Endothelial cell of umbilical vein (primary cell): Measurements from ENCODE around the gene PLA2G5. TPM values are rescaled to one million over a fixed set of nuclear protein-coding genes. Genes with fewer than 3 reads are reported as not detected.

Experiments
- BruUV-seq: library from RNA; stranded (reverse); fragments of 400-500 nt; replicated peaks from 2 replicates; lab custom pipeline; 2021; lab: Mats Ljungman, UMichigan
- CTCF ChIA-PET: fragments of 300-600, 350-600 bp; sonication (Branson Sonifier 250); formaldehyde crosslinking; loops from one replicate; lab custom pipeline; 2021; ENCODE audit warnings: antibody characterized with exemption, inconsistent platforms; lab: Charles Lee
- POLR2A ChIA-PET: fragments of 300-600, 350-600 bp; sonication (Branson Sonifier 250); formaldehyde crosslinking; loops from one replicate; lab custom pipeline; 2021; ENCODE audit warnings: antibody characterized with exemption, inconsistent platforms; lab: Charles Lee
- DNase-seq: peaks from one replicate; pipeline ENCODE4 v3.0.0-alpha.2; 2011; ENCODE audit warnings: low read depth, low spot score
- FAIRE-seq: peaks from 2 replicates; lab custom pipeline; 2011; peaks lifted over from hg19 to GRCh38; lab: Jason Lieb, UNC
- H2AFZ ChIP-seq: 2 replicates; pipeline ENCODE4 v1.6.0; 2012; ENCODE audit warnings: low read depth, low read length, control low read depth, inconsistent platforms
- H3K27ac ChIP-seq: 2 replicates; pipeline ENCODE4 v1.5.1; 2011; ENCODE audit warnings: low read depth, mild to moderate bottlenecking, control low read depth, low read length, moderate library complexity; ENCODE audit not compliant: insufficient read depth
- H3K27me3 ChIP-seq, 2 experiments: 2 replicates each; pipeline versions ENCODE4 v1.6.0 to v1.6.1; 2011; ENCODE audit warnings: low read length in 2 of 2, mixed read lengths in 1 of 2; ENCODE audit not compliant: control insufficient read depth in 2 of 2, insufficient read depth in 2 of 2
- H3K36me3 ChIP-seq, 2 experiments: 2 replicates in 1 of 2; 3 replicates in 1 of 2; pipeline ENCODE4 v1.5.1; 2011; ENCODE audit warnings: low read length in 2 of 2, mild to moderate bottlenecking in 1 of 2, moderate library complexity in 1 of 2; ENCODE audit not compliant: control insufficient read depth in 2 of 2, insufficient read depth in 2 of 2; ENCODE audit errors: extremely low read depth in 1 of 2
- H3K4me1 ChIP-seq: 3 replicates; pipeline ENCODE4 v1.5.1; 2011; ENCODE audit warnings: mild to moderate bottlenecking, low read length; ENCODE audit not compliant: control insufficient read depth, insufficient read depth; ENCODE audit errors: extremely low read depth
- H3K4me2 ChIP-seq: 2 replicates; pipeline ENCODE4 v1.6.1; 2011; ENCODE audit warnings: low read length, control low read depth, mixed read lengths; ENCODE audit not compliant: insufficient read depth
- H3K4me3 ChIP-seq, 3 experiments: fragments of 200-600 bp in 1 of 3; sonication (generic), shearing (Covaris generic) in 1 of 3; replicated peaks in 1 of 3; 2 replicates each; pipeline ENCODE4 v1.5.1; 2011 to 2016; ENCODE audit warnings: control low read depth in 3 of 3, low read length in 3 of 3, mild to moderate bottlenecking in 2 of 3, inconsistent platforms in 1 of 3, low read depth in 1 of 3, moderate library complexity in 1 of 3; ENCODE audit not compliant: insufficient read depth in 1 of 3
- H3K79me2 ChIP-seq: 2 replicates; pipeline ENCODE4 v1.6.0; 2012; ENCODE audit warnings: low read length, inconsistent platforms; ENCODE audit not compliant: control insufficient read depth, insufficient read depth
- H3K9ac ChIP-seq: replicated peaks from 2 replicates; pipeline ENCODE3; 2011; ENCODE audit warnings: low read length, control low read depth; ENCODE audit not compliant: insufficient read depth; ENCODE audit errors: extremely low read depth
- H3K9me1 ChIP-seq: replicated peaks from 3 replicates; pipeline ENCODE4 v1.6.0; 2011; ENCODE audit warnings: mild to moderate bottlenecking, low read length; ENCODE audit not compliant: control insufficient read depth, insufficient read depth; ENCODE audit errors: extremely low read depth
- H3K9me3 ChIP-seq: replicated peaks from 2 replicates; pipeline ENCODE4 v1.5.1; 2012; ENCODE audit warnings: low read length, inconsistent platforms; ENCODE audit not compliant: control insufficient read depth, insufficient read depth
- H4K20me1 ChIP-seq: replicated peaks from 2 replicates; pipeline ENCODE3; 2011; ENCODE audit warnings: mild to moderate bottlenecking, low read length; ENCODE audit not compliant: control insufficient read depth, insufficient read depth; ENCODE audit errors: extremely low read depth
- EZH2 ChIP-seq: IDR thresholded peaks from 2 replicates; pipeline ENCODE4 v1.6.1; 2012; ENCODE audit warnings: borderline replicate concordance, low read depth, mild to moderate bottlenecking, moderate library complexity, low read length, inconsistent platforms; ENCODE audit not compliant: severe bottlenecking
- FOS ChIP-seq: IDR thresholded peaks from 2 replicates; pipeline ENCODE4 v1.6.1; 2011; ENCODE audit warnings: mild to moderate bottlenecking, low read length, moderate library complexity, borderline replicate concordance; ENCODE audit not compliant: insufficient read depth
- GATA2 ChIP-seq: IDR thresholded peaks from 2 replicates; pipeline ENCODE4 v1.7.0; 2011; ENCODE audit warnings: low read depth, mild to moderate bottlenecking, moderate library complexity, mixed read lengths, low read length; ENCODE audit not compliant: insufficient read length, insufficient read depth
- JUN ChIP-seq: IDR thresholded peaks from 2 replicates; pipeline ENCODE4 v1.6.1; 2011; ENCODE audit warnings: borderline replicate concordance, low read depth; ENCODE audit not compliant: insufficient read length, insufficient read depth
- MYC ChIP-seq: IDR thresholded peaks from one replicate; pipeline ENCODE4 v1.6.1; 2011; ENCODE audit warnings: mild to moderate bottlenecking, low read depth, low read length
- POLR2A ChIP-seq: IDR thresholded peaks from 2 replicates; pipeline ENCODE4 v1.6.1; 2012; ENCODE audit warnings: low read depth, mild to moderate bottlenecking, control low read depth, low read length
- POLR2AphosphoS5 ChIP-seq: IDR thresholded peaks from 2 replicates; pipeline ENCODE4 v1.6.1; 2012; ENCODE audit warnings: low read depth, mild to moderate bottlenecking, control low read depth, low read length, moderate library complexity; ENCODE audit not compliant: insufficient read depth
- dilution Hi-C: fragments of 300-500 bp; cut with MboI; formaldehyde crosslinking; loops from one replicate; pipeline ENCODE4 v1.15.0; 2019; ENCODE audit warnings: low sequenced_read_pairs; ENCODE audit not compliant: extremely low pct_ligation_motif_present
- intact Hi-C: fragments of 100-400 bp; cut with micrococcal nuclease; formaldehyde crosslinking; loops from one replicate; pipeline ENCODE4 v1.10.0; 2022
- polyA plus RNA-seq, 4 experiments: library from polyadenylated mRNA; depleted of rRNA in 3 of 4; stranded (reverse) in 3 of 4; unstranded in 1 of 4; fragments of >200 nt; gene quantifications; 2 replicates each; pipeline versions ENCODE4 v1.2.1 to v1.2.3, GENCODE V29; 2011 to 2012; ENCODE audit warnings: missing spikeins in 1 of 4
- total RNA-seq: library from RNA; stranded (reverse); gene quantifications from 2 replicates; pipeline ENCODE4 v1.2.3, GENCODE V29; 2021
- TF ChIP-seq, protein P1 (sequence below): IDR thresholded peaks from 2 replicates; pipeline ENCODE4 v1.6.1; 2011; ENCODE audit not compliant: insufficient read depth, insufficient read length
- TF ChIP-seq, protein P2 (sequence below), 2 donors: IDR thresholded peaks; 1 replicate in 1 of 2; 2 replicates in 1 of 2; pipeline ENCODE4 v1.5.1; 2011; ENCODE audit warnings: low read length in 2 of 2, mild to moderate bottlenecking in 2 of 2, moderate library complexity in 2 of 2, control low read depth in 1 of 2, inconsistent platforms in 1 of 2, low read depth in 1 of 2; ENCODE audit not compliant: insufficient read depth in 1 of 2; ENCODE audit errors: extremely low read depth in 1 of 2

Gene PLA2G5
- total and polyA plus RNA-seq, 2 donors (not counting 3 experiments of a cell fraction or from before 2014, with no cell fraction given) = 0.06 TPM; not detected in 1

DNA sequence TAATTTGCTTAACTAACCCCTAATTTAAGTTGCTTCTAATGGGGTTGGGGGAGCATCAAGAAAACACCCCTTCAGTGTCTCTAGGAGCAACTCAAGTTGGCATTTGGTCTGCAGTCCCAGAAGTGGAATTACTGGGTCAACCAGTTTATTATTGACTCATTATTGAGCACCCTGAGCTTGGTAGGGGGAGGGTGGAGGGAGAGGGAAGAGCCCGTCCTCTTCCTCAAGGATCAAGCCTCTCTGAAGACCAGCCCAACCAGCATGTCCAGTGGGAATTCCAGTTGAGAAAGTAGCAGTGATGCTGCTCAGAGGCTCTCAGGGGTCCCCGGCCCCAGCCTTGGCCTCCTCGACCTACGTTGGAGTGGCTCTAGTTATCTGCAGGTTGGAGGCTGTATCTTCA, 67.1 kb downstream of the PLA2G5 start:
- H3K27me3 ChIP-seq = no peaks in the 10 kb centered on the region
- CTCF ChIA-PET = no interaction called here
- intact Hi-C loops (no loop called here), dilution Hi-C loops (no loop called here)
- H4K20me1 ChIP-seq = no peaks in the 10 kb centered on the region
- H3K79me2 ChIP-seq = no peaks in the 10 kb centered on the region
- DNase-seq (no peak), FAIRE-seq (no peak)
- BruUV-seq = no TSS peak
- no peaks in the 10 kb centered on the region for H3K9me1 ChIP-seq
- TF ChIP-seq MYC = no peak
- TF ChIP-seq JUN = no peak
- no peak for TF ChIP-seq FOS
- TF ChIP-seq EZH2 = no peak
- no peak for TF ChIP-seq POLR2A
- TF ChIP-seq, protein P1, sequence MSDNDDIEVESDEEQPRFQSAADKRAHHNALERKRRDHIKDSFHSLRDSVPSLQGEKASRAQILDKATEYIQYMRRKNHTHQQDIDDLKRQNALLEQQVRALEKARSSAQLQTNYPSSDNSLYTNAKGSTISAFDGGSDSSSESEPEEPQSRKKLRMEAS = no peak
- TF ChIP-seq, protein P2, sequence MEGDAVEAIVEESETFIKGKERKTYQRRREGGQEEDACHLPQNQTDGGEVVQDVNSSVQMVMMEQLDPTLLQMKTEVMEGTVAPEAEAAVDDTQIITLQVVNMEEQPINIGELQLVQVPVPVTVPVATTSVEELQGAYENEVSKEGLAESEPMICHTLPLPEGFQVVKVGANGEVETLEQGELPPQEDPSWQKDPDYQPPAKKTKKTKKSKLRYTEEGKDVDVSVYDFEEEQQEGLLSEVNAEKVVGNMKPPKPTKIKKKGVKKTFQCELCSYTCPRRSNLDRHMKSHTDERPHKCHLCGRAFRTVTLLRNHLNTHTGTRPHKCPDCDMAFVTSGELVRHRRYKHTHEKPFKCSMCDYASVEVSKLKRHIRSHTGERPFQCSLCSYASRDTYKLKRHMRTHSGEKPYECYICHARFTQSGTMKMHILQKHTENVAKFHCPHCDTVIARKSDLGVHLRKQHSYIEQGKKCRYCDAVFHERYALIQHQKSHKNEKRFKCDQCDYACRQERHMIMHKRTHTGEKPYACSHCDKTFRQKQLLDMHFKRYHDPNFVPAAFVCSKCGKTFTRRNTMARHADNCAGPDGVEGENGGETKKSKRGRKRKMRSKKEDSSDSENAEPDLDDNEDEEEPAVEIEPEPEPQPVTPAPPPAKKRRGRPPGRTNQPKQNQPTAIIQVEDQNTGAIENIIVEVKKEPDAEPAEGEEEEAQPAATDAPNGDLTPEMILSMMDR (IDR thresholded peaks at IDR 0.05; ENCODE audit: extremely low read depth in 1 of 2, insufficient read depth in 1 of 2, low read depth in 1 of 2, low read length in 2 of 2) = no peak
- no peak for TF ChIP-seq GATA2
- TF ChIP-seq POLR2AphosphoS5 = no peak
- no peak overlapping the region for H3K9ac ChIP-seq
- H2AFZ ChIP-seq = no peak overlapping the region
- H3K36me3 ChIP-seq = no peaks in the 10 kb centered on the region
- no peak overlapping the region for H3K27ac ChIP-seq
- H3K4me3 ChIP-seq = no peak overlapping the region
- no peaks in the 10 kb centered on the region for H3K4me1 ChIP-seq
- no peak overlapping the region for H3K4me2 ChIP-seq
- POLR2A ChIA-PET = no interaction called here
- H3K9me3 ChIP-seq = no peaks in the 10 kb centered on the region
